CD4-positive, alpha-beta T cell (primary cell): ENCODE measurements around the gene EFCAB8. TPM values are rescaled to one million over a fixed set of nuclear protein-coding genes. Genes with fewer than 3 reads are reported as not detected.

Source experiments
- ATAC-seq: fragments of 200-7000 bp; cut with Tn5 transposase; one replicate; pipeline ENCODE4 v1.10.0; 2022; ENCODE audit warnings: mild to moderate bottlenecking; ENCODE audit not compliant: poor library complexity
- CTCF ChIA-PET: fragments of 350-600 bp; sonication (Branson Sonifier 250); formaldehyde crosslinking; loops from one replicate; lab custom pipeline; 2021; ENCODE audit warnings: antibody characterized with exemption, inconsistent platforms; lab: Charles Lee
- POLR2A ChIA-PET: fragments of 350-600 bp; sonication (Branson Sonifier 250); formaldehyde crosslinking; loops from one replicate; lab custom pipeline; 2021; ENCODE audit warnings: antibody characterized with exemption, inconsistent platforms; lab: Charles Lee
- DNase-seq, 14 experiments: peaks; one replicate each; pipeline ENCODE4 v3.0.0-alpha.2; 2013 to 2020; ENCODE audit warnings: mixed read lengths in 2 of 14
- H3K27ac ChIP-seq, 2 donors: one replicate each; pipeline versions ENCODE4 v1.5.1 to v1.7.0; 2013; ENCODE audit warnings: low read length in 2 of 2, low read depth in 1 of 2, mild to moderate bottlenecking in 1 of 2
- H3K27me3 ChIP-seq, 2 experiments: 1 replicate in 1 of 2; 2 replicates in 1 of 2; pipeline versions ENCODE4 v1.6.1 to v1.7.0; 2013; ENCODE audit warnings: low read length in 2 of 2, control low read depth in 1 of 2, mild to moderate bottlenecking in 1 of 2, moderate library complexity in 1 of 2; ENCODE audit not compliant: insufficient read depth in 2 of 2, control insufficient read depth in 1 of 2
- H3K36me3 ChIP-seq: one replicate; pipeline ENCODE4 v1.6.1; 2013; ENCODE audit warnings: low read length, control low read depth; ENCODE audit not compliant: insufficient read depth
- H3K4me1 ChIP-seq: one replicate; pipeline ENCODE4 v1.6.1; 2013; ENCODE audit warnings: low read length, control low read depth; ENCODE audit not compliant: insufficient read depth
- H3K4me3 ChIP-seq: one replicate; pipeline ENCODE4 v1.5.1; 2013; ENCODE audit warnings: mild to moderate bottlenecking, low read length, moderate library complexity
- H3K9me3 ChIP-seq, 2 experiments: 1 replicate in 1 of 2; 2 replicates in 1 of 2; pipeline versions ENCODE4 v1.6.1 to v1.7.0; 2013; ENCODE audit warnings: low read length in 2 of 2, mild to moderate bottlenecking in 2 of 2, control low read depth in 1 of 2, moderate library complexity in 1 of 2; ENCODE audit not compliant: control insufficient read depth in 1 of 2, insufficient read depth in 1 of 2
- H3K27ac Mint-ChIP-seq: one replicate; pipeline ENCODE4 v1.8.0; 2020; ENCODE audit warnings: mixed read lengths
- H3K27me3 Mint-ChIP-seq: one replicate; pipeline ENCODE4 v1.8.0; 2021; ENCODE audit warnings: mixed read lengths
- H3K36me3 Mint-ChIP-seq: one replicate; pipeline ENCODE4 v1.8.0; 2021; ENCODE audit warnings: low read depth, mixed read lengths
- H3K4me1 Mint-ChIP-seq: one replicate; pipeline ENCODE4 v1.8.0; 2021; ENCODE audit warnings: low read depth, mixed read lengths
- H3K4me3 Mint-ChIP-seq: one replicate; pipeline ENCODE4 v1.8.0; 2020; ENCODE audit warnings: mild to moderate bottlenecking, mixed read lengths
- H3K9me3 Mint-ChIP-seq: one replicate; pipeline ENCODE4 v1.8.0; 2020; ENCODE audit warnings: mixed read lengths
- CTCF ChIP-seq: fragments of 200-600 bp; IDR thresholded peaks from one replicate; pipeline ENCODE4 v1.8.0; 2022; ENCODE audit warnings: antibody characterized with exemption, mild to moderate bottlenecking
- intact Hi-C, 2 experiments: fragments of 100-400 bp; cut with DNase I in 1 of 2; cut with micrococcal nuclease in 1 of 2; formaldehyde crosslinking; loops; one replicate each; pipeline versions ENCODE4 v1.15.1 to v1.9.0; 2023 to 2025; cut with DNase I, micrococcal nuclease
- total RNA-seq, 174 experiments: library from RNA in 2 of 174; stranded (reverse) in 2 of 174; gene quantifications; one replicate each; pipeline ENCODE4 v1.2.3 and lab custom pipeline; 2021 to 2026

The EFCAB8 gene
- total RNA-seq, 2 experiments from 2014 or later, result 0.81 to 2.5 TPM

DNA sequence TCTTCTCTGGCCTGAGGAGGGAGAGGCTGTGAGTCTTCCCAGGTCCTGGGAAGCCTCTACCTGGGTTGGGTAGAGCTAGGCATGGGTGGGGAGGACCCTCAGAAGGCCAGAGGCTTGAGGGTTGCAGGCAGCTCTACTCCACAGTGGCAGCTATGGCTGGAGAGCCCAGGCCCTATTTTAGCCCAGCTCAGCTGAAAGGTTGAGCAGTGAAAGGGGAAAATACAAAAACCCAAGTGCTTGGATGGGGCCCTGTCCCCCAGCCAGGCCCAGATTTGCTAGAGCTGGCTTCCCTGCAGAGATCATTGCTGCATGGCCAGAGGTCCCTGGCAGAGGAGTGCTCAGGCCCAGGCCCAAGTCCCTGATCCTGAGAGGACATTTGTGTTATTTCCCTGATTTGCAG lies 99.9 kb downstream of the EFCAB8 start:
- POLR2A ChIA-PET, result interaction anchor here (1.4 to 2.5 kb wide), 2 partner anchors 9 to 13 kb away, joined by 6 to 8 read pairs; no protein-coding TSS in a partner anchor
- H3K27ac ChIP-seq, result no peak overlapping the region
- TF ChIP-seq CTCF, result no peak
- H3K9me3 Mint-ChIP-seq, result peaks cover 7% of the 10 kb centered on the region
- H3K27ac Mint-ChIP-seq, result no peak overlapping the region
- H3K4me3 Mint-ChIP-seq, result no peak overlapping the region
- H3K4me1 Mint-ChIP-seq, result peaks cover 32% of the 10 kb centered on the region
- CTCF ChIA-PET, result no interaction called here
- no peak for DNase-seq
- peaks cover 19 to 28% of the 10 kb centered on the region in 2 experiments for H3K9me3 ChIP-seq
- no peaks in the 10 kb centered on the region for H3K27me3 ChIP-seq
- intact Hi-C loops, result no loop called here
- no peaks in the 10 kb centered on the region for H3K36me3 ChIP-seq
- H3K4me1 ChIP-seq, result peaks cover 24% of the 10 kb centered on the region
- no peak overlapping the region for H3K4me3 ChIP-seq
- no peak for ATAC-seq
- H3K27me3 Mint-ChIP-seq, result no peaks in the 10 kb centered on the region
- H3K36me3 Mint-ChIP-seq, result peaks cover 23% of the 10 kb centered on the region

GRCh38 chr20:32959351-32960221 lies 100.9 kb downstream of the EFCAB8 start:
- POLR2A ChIA-PET, result interaction anchor here (1.7 kb wide), 1 partner anchor 9 kb away, joined by 4 read pairs; no protein-coding TSS in a partner anchor
- Mint-ChIP-seq H3K27me3 (no peaks in the 10 kb centered on the region), H3K4me3 (no peak overlapping the region), H3K27ac (no peak overlapping the region), H3K4me1 (peaks cover 40% of the 10 kb centered on the region), H3K9me3 (peaks cover 3% of the 10 kb centered on the region), H3K36me3 (peaks cover 18% of the 10 kb centered on the region)
- H3K27me3 ChIP-seq, result no peaks in the 10 kb centered on the region
- H3K9me3 ChIP-seq, result peaks cover 15 to 24% of the 10 kb centered on the region in 2 experiments
- CTCF ChIA-PET, result no interaction called here
- intact Hi-C loops, result no loop called here
- ATAC-seq (no peak), DNase-seq (no peak)
- H3K4me1 ChIP-seq, result peaks cover 31% of the 10 kb centered on the region
- TF ChIP-seq CTCF, result no peak
- no peak overlapping the region for H3K27ac ChIP-seq
- H3K36me3 ChIP-seq, result no peaks in the 10 kb centered on the region
- H3K4me3 ChIP-seq, result no peak overlapping the region

GRCh38 chr20:32960222-32960518 lies 101.4 kb downstream of the EFCAB8 start:
- ATAC-seq, result no peak
- Mint-ChIP-seq H3K4me3 (no peak overlapping the region), H3K27me3 (no peaks in the 10 kb centered on the region), H3K27ac (no peak overlapping the region), H3K4me1 (peaks cover 46% of the 10 kb centered on the region), H3K36me3 (peaks cover 16% of the 10 kb centered on the region), H3K9me3 (peaks cover 3% of the 10 kb centered on the region)
- H3K27me3 ChIP-seq, result no peaks in the 10 kb centered on the region
- H3K4me3 ChIP-seq, result no peak overlapping the region
- ChIA-PET CTCF (no interaction called here), POLR2A (interaction anchor here (1.7 kb wide), 1 partner anchor 10 kb away, joined by 4 read pairs; no protein-coding TSS in a partner anchor)
- H3K27ac ChIP-seq, result no peak overlapping the region
- intact Hi-C loops, result no loop called here
- H3K9me3 ChIP-seq, result peaks cover 15 to 23% of the 10 kb centered on the region in 2 experiments
- TF ChIP-seq CTCF, result no peak
- peaks cover 37% of the 10 kb centered on the region for H3K4me1 ChIP-seq
- DNase-seq, result no peak
- H3K36me3 ChIP-seq, result no peaks in the 10 kb centered on the region
